ENCODE data around the gene CYBA.
A peak's percentile ranks its signal among the peaks of the same experiment; 100 is the strongest.

Gene CYBA

DNA sequence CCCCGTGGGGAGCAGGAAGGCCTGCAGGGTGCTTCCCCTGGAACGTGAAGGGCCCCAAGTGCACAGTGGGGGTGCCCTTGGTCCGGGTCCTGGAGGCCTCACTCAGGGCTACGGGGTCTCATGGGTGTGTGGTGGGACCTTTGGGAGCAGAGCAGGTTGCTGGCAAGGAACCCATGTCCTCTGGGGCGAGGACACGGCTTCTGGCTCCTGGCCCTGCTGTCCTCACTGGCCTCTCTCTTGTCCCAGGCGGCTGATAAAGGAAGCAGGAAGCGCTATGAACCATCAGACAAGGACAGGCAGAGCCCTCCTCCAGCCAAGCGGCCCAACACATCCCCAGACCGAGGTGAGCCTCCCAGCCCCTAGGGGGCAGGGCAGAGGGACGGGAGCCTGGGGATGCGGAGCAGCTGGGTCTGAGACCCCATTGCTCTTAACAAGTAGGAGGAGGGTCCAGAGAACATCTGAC lies 22.3 kb downstream of the CYBA start:
- TF ChIP-seq FOXM1 (IDR thresholded peaks at IDR 0.05; ENCODE audit: borderline replicate concordance) = no peak
- TF ChIP-seq ZNF384 (IDR thresholded peaks at IDR 0.05) = no peak
- TF ChIP-seq, protein P1, sequence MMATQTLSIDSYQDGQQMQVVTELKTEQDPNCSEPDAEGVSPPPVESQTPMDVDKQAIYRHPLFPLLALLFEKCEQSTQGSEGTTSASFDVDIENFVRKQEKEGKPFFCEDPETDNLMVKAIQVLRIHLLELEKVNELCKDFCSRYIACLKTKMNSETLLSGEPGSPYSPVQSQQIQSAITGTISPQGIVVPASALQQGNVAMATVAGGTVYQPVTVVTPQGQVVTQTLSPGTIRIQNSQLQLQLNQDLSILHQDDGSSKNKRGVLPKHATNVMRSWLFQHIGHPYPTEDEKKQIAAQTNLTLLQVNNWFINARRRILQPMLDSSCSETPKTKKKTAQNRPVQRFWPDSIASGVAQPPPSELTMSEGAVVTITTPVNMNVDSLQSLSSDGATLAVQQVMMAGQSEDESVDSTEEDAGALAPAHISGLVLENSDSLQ (IDR thresholded peaks at IDR 0.05) = no peak
- no peak for TF ChIP-seq FOXA1 (IDR thresholded peaks at IDR 0.05)
- no peak for TF ChIP-seq ELF4 (IDR thresholded peaks at IDR 0.05)
- TF ChIP-seq CTBP1 (IDR thresholded peaks at IDR 0.05; ENCODE audit: borderline replicate concordance) = no peak
- TF ChIP-seq SUZ12 (IDR thresholded peaks at IDR 0.05) = no peak
- no peak for TF ChIP-seq BHLHE40 (IDR thresholded peaks at IDR 0.05; ENCODE audit: borderline replicate concordance)
- TF ChIP-seq FOXK2 (IDR thresholded peaks at IDR 0.05) = no peak
- TF ChIP-seq TARDBP (IDR thresholded peaks at IDR 0.05) = no peak
- TF ChIP-seq NFRKB (IDR thresholded peaks at IDR 0.05) = no peak
- no peak for TF ChIP-seq SP1 (IDR thresholded peaks at IDR 0.05)
- TF ChIP-seq HDGF (IDR thresholded peaks at IDR 0.05; ENCODE audit: borderline replicate concordance) = no peak
- ChIA-PET CTCF (interaction anchor here (0.6 kb wide), 1 partner anchor 11 kb away, joined by 4 read pairs; no protein-coding TSS in a partner anchor), POLR2A (no interaction called here)
- peak; percentile 68 for DNase-seq (ENCODE audit: extremely low spot score)

GRCh38 chr16:88627531-88628411 lies 23.1 kb downstream of the CYBA start:
- DNase-seq (ENCODE audit: extremely low spot score) = no peak
- ChIA-PET CTCF (no interaction called here), POLR2A (no interaction called here)
- TF ChIP-seq HDGF (IDR thresholded peaks at IDR 0.05; ENCODE audit: borderline replicate concordance) = no peak
- TF ChIP-seq ELF4 (IDR thresholded peaks at IDR 0.05) = no peak
- no peak for TF ChIP-seq L3MBTL2 (conservative IDR thresholded peaks at IDR 0.05)
- no peak for TF ChIP-seq FOXM1 (IDR thresholded peaks at IDR 0.05; ENCODE audit: borderline replicate concordance)
- no peak for TF ChIP-seq FOXA1 (IDR thresholded peaks at IDR 0.05)

- CTCF ChIA-PET = no interaction called here
- POLR2A ChIA-PET = no interaction called here
- no peak for DNase-seq (ENCODE audit: extremely low spot score)
- TF ChIP-seq FOXK2 (IDR thresholded peaks at IDR 0.05) (no peak), BHLHE40 (IDR thresholded peaks at IDR 0.05; ENCODE audit: borderline replicate concordance) (no peak), ELF4 (IDR thresholded peaks at IDR 0.05) (no peak), L3MBTL2 (conservative IDR thresholded peaks at IDR 0.05) (no peak), ARNT (IDR thresholded peaks at IDR 0.05) (no peak), TARDBP (IDR thresholded peaks at IDR 0.05) (no peak), LEF1 (IDR thresholded peaks at IDR 0.05; ENCODE audit: borderline replicate concordance) (no peak), CTBP1 (IDR thresholded peaks at IDR 0.05; ENCODE audit: borderline replicate concordance) (no peak), HDGF (IDR thresholded peaks at IDR 0.05; ENCODE audit: borderline replicate concordance) (no peak), ZNF384 (IDR thresholded peaks at IDR 0.05) (no peak), FOXA1 (IDR thresholded peaks at IDR 0.05) (no peak), SP1 (IDR thresholded peaks at IDR 0.05) (no peak), FOXM1 (IDR thresholded peaks at IDR 0.05; ENCODE audit: borderline replicate concordance) (no peak), NFRKB (IDR thresholded peaks at IDR 0.05) (no peak)
These were observed 24.2 kb downstream of the CYBA start for GRCh38 chr16:88626646-88627045.

DNA sequence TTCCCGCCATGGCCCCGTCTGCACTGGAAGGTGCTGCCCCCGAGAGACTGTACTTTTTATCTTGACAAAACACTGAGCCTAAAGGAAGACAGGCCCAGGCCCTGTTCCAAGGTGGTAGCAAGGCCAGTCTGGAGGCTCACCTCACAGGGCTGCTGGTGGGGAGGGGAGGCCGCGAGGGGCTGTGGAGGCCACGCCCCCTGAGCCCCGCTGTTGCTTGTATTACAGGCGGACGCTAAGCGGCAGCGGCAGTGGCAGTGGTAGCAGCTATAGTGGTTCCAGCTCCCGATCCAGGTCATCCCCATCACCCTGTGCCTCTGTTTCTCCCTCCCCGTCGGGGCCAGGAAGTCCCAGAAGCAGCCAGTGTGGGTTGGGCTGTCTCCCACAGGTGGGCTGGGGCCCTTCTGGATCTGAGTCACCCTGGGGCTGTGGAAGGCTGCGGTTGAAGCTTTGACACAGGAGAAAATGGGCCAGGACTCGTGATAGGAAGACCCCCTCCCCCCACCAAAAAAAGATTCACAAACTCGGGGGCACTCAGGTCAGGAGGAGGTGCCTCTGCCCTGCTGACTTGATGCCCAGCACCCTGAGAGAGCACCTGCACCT lies 25.8 kb downstream of the CYBA start:
- no peak for TF ChIP-seq TARDBP (IDR thresholded peaks at IDR 0.05)
- TF ChIP-seq HDGF (IDR thresholded peaks at IDR 0.05; ENCODE audit: borderline replicate concordance) = no peak
- no peak for DNase-seq (ENCODE audit: extremely low spot score)
- CTCF ChIA-PET = no interaction called here
- POLR2A ChIA-PET = no interaction called here

DNA sequence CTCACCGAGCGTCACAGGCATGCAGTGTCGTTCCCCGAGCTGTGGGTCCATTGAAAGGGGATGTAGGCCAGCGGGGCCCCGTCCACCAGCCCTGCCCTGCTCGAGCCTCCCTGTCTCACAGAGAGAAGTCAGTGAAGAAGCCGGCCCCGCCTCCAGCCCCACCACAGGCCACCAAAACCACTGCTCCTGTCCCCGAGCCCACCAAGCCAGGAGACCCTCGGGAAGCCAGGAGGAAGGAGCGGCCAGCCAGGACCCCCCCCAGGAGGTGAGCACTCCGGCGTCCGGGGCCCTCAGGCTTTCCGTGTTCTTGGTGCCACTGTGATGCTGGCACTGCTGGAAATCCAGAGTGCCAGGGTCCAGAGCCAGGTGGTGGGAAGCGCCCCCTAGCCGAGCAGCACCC lies 26.4 kb downstream of the CYBA start:
- DNase-seq (ENCODE audit: extremely low spot score) = no peak
- CTCF ChIA-PET = no interaction called here
- no peak for TF ChIP-seq HDGF (IDR thresholded peaks at IDR 0.05; ENCODE audit: borderline replicate concordance)
- no peak for TF ChIP-seq FOXM1 (IDR thresholded peaks at IDR 0.05; ENCODE audit: borderline replicate concordance)
- TF ChIP-seq NFRKB (IDR thresholded peaks at IDR 0.05) = no peak
- TF ChIP-seq ARNT (IDR thresholded peaks at IDR 0.05) = no peak
- TF ChIP-seq SP1 (IDR thresholded peaks at IDR 0.05) = no peak
- TF ChIP-seq, protein P1 (IDR thresholded peaks at IDR 0.05) = no peak
- TF ChIP-seq FOXK2 (IDR thresholded peaks at IDR 0.05) = no peak
- no peak for TF ChIP-seq ELF4 (IDR thresholded peaks at IDR 0.05)
- TF ChIP-seq CTBP1 (IDR thresholded peaks at IDR 0.05; ENCODE audit: borderline replicate concordance) = no peak
- no peak for TF ChIP-seq LEF1 (IDR thresholded peaks at IDR 0.05; ENCODE audit: borderline replicate concordance)
- no peak for TF ChIP-seq TARDBP (IDR thresholded peaks at IDR 0.05)
- no peak for TF ChIP-seq L3MBTL2 (conservative IDR thresholded peaks at IDR 0.05)
- no peak for TF ChIP-seq SUZ12 (IDR thresholded peaks at IDR 0.05)
- no peak for TF ChIP-seq ZNF384 (IDR thresholded peaks at IDR 0.05)
- POLR2A ChIA-PET = no interaction called here

DNA sequence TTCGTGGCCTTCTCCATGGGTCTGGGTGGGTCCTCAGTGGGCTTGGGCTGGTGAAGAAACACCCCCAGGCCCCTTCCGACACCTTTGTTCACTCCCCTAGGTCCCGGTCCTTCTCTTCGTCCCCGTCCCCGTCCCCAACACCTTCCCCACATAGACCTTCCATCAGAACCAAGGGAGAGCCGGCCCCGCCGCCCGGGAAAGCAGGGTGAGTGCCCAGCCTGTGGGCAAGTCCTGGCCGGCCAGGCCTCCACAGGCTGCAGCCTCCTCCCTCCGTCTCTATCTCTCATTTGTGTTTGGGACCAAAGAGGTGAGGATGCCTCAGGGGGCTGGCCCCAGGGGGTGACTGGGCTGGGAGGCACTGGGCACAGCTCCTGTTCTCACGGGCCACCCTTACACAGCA lies 27.0 kb downstream of the CYBA start:
- no peak for DNase-seq (ENCODE audit: extremely low spot score)
- ChIA-PET POLR2A (interaction anchor here (1.1 kb wide), 1 partner anchor 54 kb away, joined by 4 read pairs; the partner anchor contains the start of gene ZC3H18), CTCF (no interaction called here)
- TF ChIP-seq LEF1 (IDR thresholded peaks at IDR 0.05; ENCODE audit: borderline replicate concordance) (no peak), ELF4 (IDR thresholded peaks at IDR 0.05) (no peak)

DNA sequence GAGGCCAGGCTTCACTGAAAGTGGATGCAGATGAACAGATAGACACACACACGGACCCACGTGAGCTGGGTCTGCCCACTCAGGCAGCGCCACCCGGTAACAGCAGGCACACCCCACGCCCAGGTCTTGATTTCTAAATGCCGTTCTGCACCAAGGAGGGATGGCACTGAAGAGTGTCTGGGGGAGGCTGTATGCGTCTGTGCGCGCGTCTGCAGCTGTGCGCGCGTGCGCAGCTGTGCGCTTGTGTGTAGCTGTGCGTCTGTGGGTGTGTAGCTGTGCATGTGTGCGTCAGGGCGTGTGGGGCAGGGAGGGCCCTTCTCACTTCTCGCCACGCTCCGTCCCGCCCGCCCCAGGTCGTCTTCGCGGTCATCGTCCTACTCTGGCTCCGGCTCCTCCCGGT lies 28.0 kb downstream of the CYBA start:
- CTCF ChIA-PET = no interaction called here
- TF ChIP-seq BHLHE40 (IDR thresholded peaks at IDR 0.05; ENCODE audit: borderline replicate concordance) (no peak), FOXK2 (IDR thresholded peaks at IDR 0.05) (no peak), CTBP1 (IDR thresholded peaks at IDR 0.05; ENCODE audit: borderline replicate concordance) (no peak), HDGF (IDR thresholded peaks at IDR 0.05; ENCODE audit: borderline replicate concordance) (no peak), LEF1 (IDR thresholded peaks at IDR 0.05; ENCODE audit: borderline replicate concordance) (no peak), ZNF384 (IDR thresholded peaks at IDR 0.05) (no peak), FOXM1 (IDR thresholded peaks at IDR 0.05; ENCODE audit: borderline replicate concordance) (no peak), ELF4 (IDR thresholded peaks at IDR 0.05) (no peak), TARDBP (IDR thresholded peaks at IDR 0.05) (no peak), L3MBTL2 (conservative IDR thresholded peaks at IDR 0.05) (no peak), NFRKB (IDR thresholded peaks at IDR 0.05) (no peak), SP1 (IDR thresholded peaks at IDR 0.05) (no peak), FOXA1 (IDR thresholded peaks at IDR 0.05) (no peak), ARNT (IDR thresholded peaks at IDR 0.05) (no peak), SUZ12 (IDR thresholded peaks at IDR 0.05) (no peak)
- TF ChIP-seq, protein P1 (IDR thresholded peaks at IDR 0.05) = no peak
- POLR2A ChIA-PET = interaction anchor here (0.6 to 1.1 kb wide), 2 partner anchors 53 to 639 kb away, joined by 3 to 4 read pairs; partner anchors contain the start of gene ZC3H18
- DNase-seq (ENCODE audit: extremely low spot score) = no peak

Data from HEK293T (cell line).